Measurements from ENCODE around the gene PDZRN3. TPM values are rescaled to one million over a fixed set of nuclear protein-coding genes. Genes with fewer than 3 reads are reported as not detected.

PDZRN3 gene
- total RNA-seq, 1 experiment from 2014 or later, result 12.5 TPM

- ChIA-PET CTCF (no interaction called here), POLR2A (no interaction called here)
- no peaks in the 10 kb centered on the region for H3K36me3 Mint-ChIP-seq (ENCODE audit: insufficient read depth, unreplicated experiment)
- H3K4me3 Mint-ChIP-seq (ENCODE audit: unreplicated experiment), result no peak overlapping the region
- no peak for TF ChIP-seq CTCF (IDR thresholded peaks at IDR 0.05; ENCODE audit: insufficient read depth in 1 of 2, low read depth in 1 of 2, low read length in 1 of 2, severe bottlenecking in 1 of 2, unreplicated experiment in 1 of 2)
- no peaks in the 10 kb centered on the region for H3K27me3 ChIP-seq (replicated peaks; ENCODE audit: control insufficient read depth, insufficient read depth, low read length)
- H3K4me1 Mint-ChIP-seq (ENCODE audit: low read depth, unreplicated experiment), result no peaks in the 10 kb centered on the region
- H3K36me3 ChIP-seq (ENCODE audit: control insufficient read depth, insufficient read depth, low read length), result no peaks in the 10 kb centered on the region
- no peak for DNase-seq
- intact Hi-C loops (cut with micrococcal nuclease; ENCODE audit: unreplicated experiment), result no loop called here
- peaks cover 3% of the 10 kb centered on the region for H3K9me3 Mint-ChIP-seq (ENCODE audit: unreplicated experiment)
- H3K4me3 ChIP-seq (ENCODE audit: low read depth, low read length), result no peak overlapping the region
- H3K27me3 Mint-ChIP-seq (ENCODE audit: insufficient read depth, unreplicated experiment), result peaks cover 1% of the 10 kb centered on the region
- H3K4me1 ChIP-seq, result no peaks in the 10 kb centered on the region
- H3K27ac Mint-ChIP-seq (ENCODE audit: unreplicated experiment), result no peak overlapping the region
- BruUV-seq (replicated peaks), result no TSS peak
- H3K9me3 ChIP-seq, result no peaks in the 10 kb centered on the region
Measured at GRCh38 chr3:73378207-73378606, 246.5 kb downstream of the PDZRN3 start.

GRCh38 chr3:73365756-73366397 lies 258.9 kb downstream of the PDZRN3 start:
- H3K4me1 ChIP-seq, result peaks cover 14% of the 10 kb centered on the region
- CTCF ChIA-PET, result interaction anchor here (0.6 kb wide), 1 partner anchor 120 kb away, joined by 3 read pairs; no protein-coding TSS in a partner anchor
- Mint-ChIP-seq H3K36me3 (ENCODE audit: insufficient read depth, unreplicated experiment) (no peaks in the 10 kb centered on the region), H3K27me3 (ENCODE audit: insufficient read depth, unreplicated experiment) (no peaks in the 10 kb centered on the region), H3K9me3 (ENCODE audit: unreplicated experiment) (no peaks in the 10 kb centered on the region), H3K27ac (ENCODE audit: unreplicated experiment) (no peak overlapping the region), H3K4me1 (ENCODE audit: low read depth, unreplicated experiment) (peaks cover 9% of the 10 kb centered on the region), H3K4me3 (ENCODE audit: unreplicated experiment) (no peak overlapping the region)
- no peaks in the 10 kb centered on the region for H3K27me3 ChIP-seq (replicated peaks; ENCODE audit: control insufficient read depth, insufficient read depth, low read length)
- no peak for DNase-seq
- TF ChIP-seq CTCF (IDR thresholded peaks at IDR 0.05; ENCODE audit: insufficient read depth in 1 of 2, low read depth in 1 of 2, low read length in 1 of 2, severe bottlenecking in 1 of 2, unreplicated experiment in 1 of 2), result no peak
- H3K9me3 ChIP-seq, result 0 out of 2 replicates have a peak, but pooled peaks cover 3% of the 10 kb centered on the region
- no peaks in the 10 kb centered on the region for H3K36me3 ChIP-seq (ENCODE audit: control insufficient read depth, insufficient read depth, low read length)
- no TSS peak for BruUV-seq (replicated peaks)
- intact Hi-C loops (cut with micrococcal nuclease; ENCODE audit: unreplicated experiment), result no loop called here
- no peak overlapping the region for H3K4me3 ChIP-seq (ENCODE audit: low read depth, low read length)
- POLR2A ChIA-PET, result no interaction called here

GRCh38 chr3:73364517-73364916 lies 260.2 kb downstream of the PDZRN3 start:
- H3K36me3 ChIP-seq (ENCODE audit: control insufficient read depth, insufficient read depth, low read length), result no peaks in the 10 kb centered on the region
- no peaks in the 10 kb centered on the region for H3K27me3 ChIP-seq (replicated peaks; ENCODE audit: control insufficient read depth, insufficient read depth, low read length)
- Mint-ChIP-seq H3K36me3 (ENCODE audit: insufficient read depth, unreplicated experiment) (no peaks in the 10 kb centered on the region), H3K27ac (ENCODE audit: unreplicated experiment) (no peak overlapping the region), H3K4me3 (ENCODE audit: unreplicated experiment) (no peak overlapping the region), H3K27me3 (ENCODE audit: insufficient read depth, unreplicated experiment) (peaks cover 3% of the 10 kb centered on the region), H3K4me1 (ENCODE audit: low read depth, unreplicated experiment) (peaks cover 9% of the 10 kb centered on the region), H3K9me3 (ENCODE audit: unreplicated experiment) (no peaks in the 10 kb centered on the region)
- no peak for DNase-seq
- BruUV-seq (replicated peaks), result no TSS peak
- ChIA-PET POLR2A (no interaction called here), CTCF (no interaction called here)
- H3K4me1 ChIP-seq, result peaks cover 15% of the 10 kb centered on the region
- intact Hi-C loops (cut with micrococcal nuclease; ENCODE audit: unreplicated experiment), result no loop called here
- no peak overlapping the region for H3K4me3 ChIP-seq (ENCODE audit: low read depth, low read length)
- H3K9me3 ChIP-seq, result peaks cover 6% of the 10 kb centered on the region; the same call in 1 of the 2 replicates
- TF ChIP-seq CTCF (IDR thresholded peaks at IDR 0.05; ENCODE audit: insufficient read depth in 1 of 2, low read depth in 1 of 2, low read length in 1 of 2, severe bottlenecking in 1 of 2, unreplicated experiment in 1 of 2), result no peak
